Liver (tissue), 9 donors: ENCODE data around the gene MAPK4. TPM values are rescaled to one million over a fixed set of nuclear protein-coding genes. Genes with fewer than 3 reads are reported as not detected.

Experiments used
- DNase-seq: peaks from one replicate; pipeline ENCODE4 v3.0.0-alpha.2; 2017; ENCODE audit warnings: low spot score
- H3K27ac ChIP-seq, 2 donors: one replicate each; pipeline ENCODE4 v1.7.0; 2013; ENCODE audit warnings: inconsistent platforms in 2 of 2, low read length in 2 of 2, control low read depth in 1 of 2, low read depth in 1 of 2, mild to moderate bottlenecking in 1 of 2
- H3K27me3 ChIP-seq, 4 donors: one replicate each; pipeline versions ENCODE4 v1.6.1 to v1.7.0; 2013; ENCODE audit warnings: low read length in 3 of 4, inconsistent platforms in 1 of 4, mild to moderate bottlenecking in 1 of 4, moderate library complexity in 1 of 4; ENCODE audit not compliant: control insufficient read depth in 4 of 4, insufficient read depth in 4 of 4
- H3K36me3 ChIP-seq, 4 donors: one replicate each; pipeline versions ENCODE4 v1.6.1 to v1.7.0; 2013; ENCODE audit warnings: low read length in 3 of 4, mild to moderate bottlenecking in 3 of 4, low read depth in 1 of 4, moderate library complexity in 1 of 4; ENCODE audit not compliant: control insufficient read depth in 4 of 4, insufficient read depth in 3 of 4
- H3K4me1 ChIP-seq, 4 donors: one replicate each; pipeline versions ENCODE4 v1.6.1 to v1.7.0; 2013; ENCODE audit warnings: low read length in 3 of 4, mild to moderate bottlenecking in 3 of 4, moderate library complexity in 1 of 4; ENCODE audit not compliant: control insufficient read depth in 4 of 4, insufficient read depth in 4 of 4
- H3K4me3 ChIP-seq, 3 donors: one replicate each; pipeline versions ENCODE4 v1.6.1 to v1.7.0; 2013; ENCODE audit warnings: low read length in 3 of 3, control low read depth in 1 of 3, low read depth in 1 of 3, mild to moderate bottlenecking in 1 of 3
- H3K9ac ChIP-seq, 2 donors: one replicate each; pipeline ENCODE4 v1.7.0; 2013; ENCODE audit warnings: low read length in 2 of 2, mild to moderate bottlenecking in 2 of 2, moderate library complexity in 2 of 2, control low read depth in 1 of 2, low read depth in 1 of 2
- H3K9me3 ChIP-seq, 4 donors: one replicate each; pipeline versions ENCODE4 v1.6.1 to v1.7.0; 2013; ENCODE audit warnings: low read length in 3 of 4; ENCODE audit not compliant: control insufficient read depth in 4 of 4
- ATF3 ChIP-seq: IDR thresholded peaks from 2 replicates; pipeline ENCODE4 v1.6.1; 2016; ENCODE audit warnings: antibody characterized with exemption
- CTCF ChIP-seq: fragments of 150-350 bp; IDR thresholded peaks from 2 replicates; pipeline ENCODE4 v1.5.1; 2017; ENCODE audit warnings: improper control_type of control experiment, low read depth, low read length; ENCODE audit not compliant: missing input control
- EGR1 ChIP-seq, 2 donors: IDR thresholded peaks; 2 replicates each; pipeline ENCODE4 v1.6.1; 2016 to 2018; ENCODE audit warnings: antibody characterized with exemption in 2 of 2, low read depth in 2 of 2
- FOXA1 ChIP-seq: IDR thresholded peaks from 2 replicates; pipeline ENCODE4 v1.6.1; 2016; ENCODE audit warnings: antibody characterized with exemption
- FOXA2 ChIP-seq: IDR thresholded peaks from 2 replicates; pipeline ENCODE4 v1.6.1; 2016; ENCODE audit warnings: antibody characterized with exemption
- GABPA ChIP-seq, 2 donors: IDR thresholded peaks in 1 of 2; conservative IDR thresholded peaks in 1 of 2; 2 replicates each; pipeline ENCODE4 v1.6.1; 2016; ENCODE audit warnings: antibody characterized with exemption in 2 of 2, mild to moderate bottlenecking in 1 of 2, moderate library complexity in 1 of 2
- HNF4A ChIP-seq, 2 donors: conservative IDR thresholded peaks; 2 replicates each; pipeline ENCODE4 v1.6.1; 2016; ENCODE audit warnings: antibody characterized with exemption in 2 of 2, mild to moderate bottlenecking in 2 of 2
- HNF4G ChIP-seq: IDR thresholded peaks from 2 replicates; pipeline ENCODE4 v1.6.1; 2016; ENCODE audit warnings: antibody characterized with exemption
- JUND ChIP-seq, 2 donors: IDR thresholded peaks; 2 replicates each; pipeline ENCODE4 v1.6.1; 2016; ENCODE audit warnings: antibody characterized with exemption in 2 of 2
- MAX ChIP-seq: IDR thresholded peaks from 2 replicates; pipeline ENCODE4 v1.6.1; 2016; ENCODE audit warnings: antibody characterized with exemption
- NR2F2 ChIP-seq: IDR thresholded peaks from 2 replicates; pipeline ENCODE4 v1.6.1; 2016; ENCODE audit warnings: antibody characterized with exemption
- RAD21 ChIP-seq, 2 donors: IDR thresholded peaks; 2 replicates each; pipeline ENCODE4 v1.6.1; 2016; ENCODE audit warnings: antibody characterized with exemption in 2 of 2, mild to moderate bottlenecking in 2 of 2
- REST ChIP-seq: IDR thresholded peaks from 2 replicates; pipeline ENCODE4 v1.6.1; 2016; ENCODE audit warnings: antibody characterized with exemption, mild to moderate bottlenecking
- RXRA ChIP-seq, 2 donors: IDR thresholded peaks; 2 replicates each; pipeline ENCODE4 v1.6.1; 2017 to 2018; ENCODE audit warnings: antibody characterized with exemption in 2 of 2, mild to moderate bottlenecking in 1 of 2
- SP1 ChIP-seq: IDR thresholded peaks from 2 replicates; pipeline ENCODE4 v1.6.1; 2018; ENCODE audit warnings: antibody characterized with exemption, mild to moderate bottlenecking
- TAF1 ChIP-seq: conservative IDR thresholded peaks from 2 replicates; pipeline ENCODE4 v1.6.1; 2016; ENCODE audit warnings: antibody characterized with exemption, mild to moderate bottlenecking
- YY1 ChIP-seq: IDR thresholded peaks from 2 replicates; pipeline ENCODE4 v1.6.1; 2016; ENCODE audit warnings: antibody characterized with exemption, mild to moderate bottlenecking
- ZBTB33 ChIP-seq: IDR thresholded peaks from 2 replicates; pipeline ENCODE4 v1.6.1; 2016; ENCODE audit warnings: antibody characterized with exemption
- WGBS: extraction: QIAGEN DNeasy Blood & Tissue Kit; methylation state at CpG from one replicate; pipeline ENCODE4 v1.1.7; 2013; 5-methylcytosine and 5-hydroxymethylcytosine counted together
- polyA plus RNA-seq, 2 donors: library from polyadenylated mRNA; stranded (reverse) in 1 of 2; unstranded in 1 of 2; fragments of 200-250 nt in 1 of 2; fragments of >200 nt in 1 of 2; fragmentation: Nextera tagmentation in 1 of 2; extraction: Ambion mirVana in 1 of 2; gene quantifications; one replicate each; pipeline versions ENCODE4 v1.2.1 to v1.2.3, GENCODE V29; 2013 to 2015
- total RNA-seq, 2 donors: library from RNA; depleted of rRNA; stranded (reverse); fragments of >200 nt; gene quantifications; one replicate each; pipeline ENCODE4 v1.2.3, GENCODE V29; 2014
- donor health status: healthy.
- donor health status: healthy.
- donor health status: healthy.
- donor health status: healthy.
- donor health status: healthy.

Gene MAPK4
- total and polyA plus RNA-seq, 4 donors: under 0.01 to 4.9 (median 1.5) TPM

GRCh38 chr18:50527636-50528307 is 32.1 kb upstream of the MAPK4 start:
- 70% methylated on average over 3 of the region's 3 CpGs for WGBS
- Histone ChIP-seq H3K4me1 (peaks cover 8 to 22% (median 13%) of the 10 kb centered on the region in 4 donors), H3K27ac (peak overlapping the region; percentile 58 to 84), H3K36me3 (no peaks in the 10 kb centered on the region), H3K4me3 (no peak overlapping the region), H3K9me3 (peaks cover 0 to 4% (median under 1%) of the 10 kb centered on the region in 4 donors), H3K27me3 (no peaks in the 10 kb centered on the region), H3K9ac (no peak overlapping the region)
- TF ChIP-seq EGR1 (IDR thresholded peaks at IDR 0.05; ENCODE audit: low read depth in 2 of 2): no peak
- TF ChIP-seq CTCF: no peak
- TF ChIP-seq RXRA (IDR thresholded peaks at IDR 0.05): peak; percentile 74 to 84
- TF ChIP-seq TAF1: no peak
- TF ChIP-seq JUND (IDR thresholded peaks at IDR 0.05): peak in 1 of 2 donors; percentile 48
- TF ChIP-seq HNF4A (conservative IDR thresholded peaks at IDR 0.05): peak; percentile 65 to 77
- TF ChIP-seq NR2F2: no peak
- TF ChIP-seq GABPA (IDR thresholded peaks at IDR 0.05 in 1 of 2, conservative IDR thresholded peaks at IDR 0.05 in 1 of 2): no peak
- TF ChIP-seq FOXA2: peak; percentile 80
- no peak for TF ChIP-seq REST
- no peak for TF ChIP-seq ATF3
- TF ChIP-seq YY1: peak; percentile 33
- no peak for TF ChIP-seq MAX
- peak; percentile 35 for TF ChIP-seq ZBTB33
- TF ChIP-seq SP1: peak; percentile 83
- peak; percentile 31 to 44 for TF ChIP-seq RAD21 (IDR thresholded peaks at IDR 0.05)
- TF ChIP-seq FOXA1: peak; percentile 50
- no peak for TF ChIP-seq HNF4G
- DNase-seq: no peak
